WTC11 (cell line): ENCODE measurements around the gene ZNF423. TPM values are rescaled to one million over a fixed set of nuclear protein-coding genes. Genes with fewer than 3 reads are reported as not detected.

Experiments used
- ATAC-seq: fragments of 200-7000 bp; cut with Tn5 transposase; 2 replicates; pipeline ENCODE4 v1.10.0; 2021; ENCODE audit warnings: mild to moderate bottlenecking, moderate library complexity
- CTCF ChIA-PET: fragments of 300-600 bp; sonication (Branson Sonifier 250); formaldehyde crosslinking; loops from one replicate; lab custom pipeline; 2021; ENCODE audit warnings: antibody characterized with exemption; lab: Charles Lee
- POLR2A ChIA-PET: fragments of 350-600 bp; sonication (Branson Sonifier 250); formaldehyde crosslinking; loops from one replicate; lab custom pipeline; 2021; ENCODE audit warnings: antibody characterized with exemption; lab: Charles Lee
- DNase-seq: peaks from one replicate; pipeline ENCODE4 v3.0.0; 2021; ENCODE audit warnings: low spot score
- H3K27ac Mint-ChIP-seq: 2 replicates; pipeline ENCODE4 v1.8.0; 2021; ENCODE audit warnings: mixed read lengths
- H3K27me3 Mint-ChIP-seq: 2 replicates; pipeline ENCODE4 v1.8.0; 2021; ENCODE audit warnings: low read depth, mild to moderate bottlenecking, moderate library complexity, mixed read lengths
- H3K36me3 Mint-ChIP-seq: 2 replicates; pipeline ENCODE4 v1.8.0; 2021; ENCODE audit warnings: mixed read lengths
- H3K4me1 Mint-ChIP-seq: 2 replicates; pipeline ENCODE4 v1.8.0; 2022; ENCODE audit warnings: mixed read lengths
- H3K4me3 Mint-ChIP-seq: 2 replicates; pipeline ENCODE4 v1.8.0; 2021; ENCODE audit warnings: mild to moderate bottlenecking, moderate library complexity, mixed read lengths
- H3K9me3 Mint-ChIP-seq: 2 replicates; pipeline ENCODE4 v1.8.0; 2021; ENCODE audit warnings: mixed read lengths
- ATF6 ChIP-seq: sonication (generic); formaldehyde crosslinking; IDR thresholded peaks from 2 replicates; pipeline ENCODE4 v1.8.1; 2023; ENCODE audit warnings: mild to moderate bottlenecking, missing genetic modification reagents
- E2F1 ChIP-seq: sonication (generic); formaldehyde crosslinking; IDR thresholded peaks from 2 replicates; pipeline ENCODE4 v1.8.0; 2022; ENCODE audit warnings: mild to moderate bottlenecking, missing genetic modification reagents
- EMX1 ChIP-seq: fragments of 250-450 bp; sonication (Bioruptor Pico); IDR thresholded peaks from 2 replicates; pipeline ENCODE4 v1.8.0; 2021; ENCODE audit warnings: mild to moderate bottlenecking
- FOXK1 ChIP-seq: sonication (generic); formaldehyde crosslinking; IDR thresholded peaks from 2 replicates; pipeline ENCODE4 v1.8.0; 2022; ENCODE audit warnings: mild to moderate bottlenecking, moderate library complexity, missing genetic modification reagents
- GABPB1 ChIP-seq: sonication (generic); formaldehyde crosslinking; IDR thresholded peaks from 2 replicates; pipeline ENCODE4 v1.8.1; 2023; ENCODE audit warnings: mild to moderate bottlenecking, missing genetic modification reagents
- HMGA2 ChIP-seq: fragments of 250-450 bp; sonication (Bioruptor Pico); IDR thresholded peaks from 2 replicates; pipeline ENCODE4 v1.4.0; 2021; ENCODE audit warnings: mild to moderate bottlenecking, moderate library complexity
- HMGXB4 ChIP-seq: sonication (generic); formaldehyde crosslinking; IDR thresholded peaks from 2 replicates; pipeline ENCODE4 v1.8.1; 2023; ENCODE audit warnings: mild to moderate bottlenecking, moderate library complexity, missing genetic modification reagents
- JAZF1 ChIP-seq: fragments of 250-450 bp; sonication (Bioruptor Pico); IDR thresholded peaks from 2 replicates; pipeline ENCODE4 v1.9.0; 2021; ENCODE audit warnings: moderate library complexity, mild to moderate bottlenecking, inconsistent platforms
- JUN ChIP-seq: sonication (generic); formaldehyde crosslinking; IDR thresholded peaks from 2 replicates; pipeline ENCODE4 v1.8.0; 2023; ENCODE audit warnings: mild to moderate bottlenecking, missing genetic modification reagents
- KAT7 ChIP-seq: sonication (generic); formaldehyde crosslinking; IDR thresholded peaks from 2 replicates; pipeline ENCODE4 v1.8.1; 2023; ENCODE audit warnings: missing genetic modification reagents, mild to moderate bottlenecking, borderline replicate concordance
- NR2C2 ChIP-seq: sonication (generic); formaldehyde crosslinking; IDR thresholded peaks from 2 replicates; pipeline ENCODE4 v1.8.0; 2022; ENCODE audit warnings: mild to moderate bottlenecking, missing genetic modification reagents
- OVOL2 ChIP-seq: fragments of 250-450 bp; sonication (Bioruptor Pico); IDR thresholded peaks from 2 replicates; pipeline ENCODE4 v1.9.0; 2021; ENCODE audit warnings: mild to moderate bottlenecking, borderline replicate concordance
- RORB ChIP-seq: fragments of 250-450 bp; sonication (Bioruptor Pico); IDR thresholded peaks from 2 replicates; pipeline ENCODE4 v1.9.0; 2021; ENCODE audit warnings: mild to moderate bottlenecking
- SMAD3 ChIP-seq: sonication (generic); formaldehyde crosslinking; IDR thresholded peaks from 2 replicates; pipeline ENCODE4 v1.8.0; 2022; ENCODE audit warnings: missing genetic modification reagents, mild to moderate bottlenecking, borderline replicate concordance
- ZBTB43 ChIP-seq: sonication (generic); formaldehyde crosslinking; IDR thresholded peaks from 2 replicates; pipeline ENCODE4 v1.8.1; 2023; ENCODE audit warnings: mild to moderate bottlenecking, missing genetic modification reagents
- ZNF138 ChIP-seq: sonication (generic); formaldehyde crosslinking; conservative IDR thresholded peaks from 2 replicates; pipeline ENCODE4 v1.8.1; 2022; ENCODE audit warnings: mild to moderate bottlenecking, moderate library complexity, missing genetic modification reagents
- ZNF416 ChIP-seq: fragments of 250-450 bp; sonication (Bioruptor Pico); IDR thresholded peaks from 2 replicates; pipeline ENCODE4 v1.9.0; 2021; ENCODE audit warnings: mild to moderate bottlenecking, inconsistent platforms
- total RNA-seq: library from RNA; stranded (reverse); gene quantifications from 3 replicates; pipeline ENCODE4 v1.2.3, GENCODE V29; 2021

ZNF423 gene
- total RNA-seq, 1 experiment from 2014 or later: 38.8 TPM

GRCh38 chr16:49625311-49626065, 230.4 kb downstream of the ZNF423 start (continued):
- no peak for TF ChIP-seq HMGXB4 (CRISPR knock-in tag)
- TF ChIP-seq KAT7 (CRISPR knock-in tag): no peak
- TF ChIP-seq JAZF1: no peak
- TF ChIP-seq ZNF416 (CRISPR knock-in tag): no peak

- TF ChIP-seq EMX1 (CRISPR knock-in tag) (no peak), NR2C2 (no peak), OVOL2 (CRISPR knock-in tag) (no peak)
- ChIA-PET POLR2A (no interaction called here), CTCF (no interaction called here)
- Mint-ChIP-seq H3K27me3 (no peaks in the 10 kb centered on the region), H3K9me3 (no peaks in the 10 kb centered on the region), H3K36me3 (peaks cover 5% of the 10 kb centered on the region; the same call in 1 of the 2 replicates), H3K4me1 (peaks cover 15% of the 10 kb centered on the region), H3K27ac (no peak overlapping the region), H3K4me3 (no peak overlapping the region)
- no peak for ATAC-seq
- no peak for DNase-seq
Measured at GRCh38 chr16:49623501-49624266, 232.2 kb downstream of the ZNF423 start.

GRCh38 chr16:49622421-49623402, 233.2 kb downstream of the ZNF423 start:
- Mint-ChIP-seq H3K27ac (no peak overlapping the region), H3K4me1 (peaks cover 15% of the 10 kb centered on the region), H3K27me3 (no peaks in the 10 kb centered on the region), H3K4me3 (no peak overlapping the region), H3K9me3 (no peaks in the 10 kb centered on the region), H3K36me3 (peaks cover 5% of the 10 kb centered on the region; the same call in 1 of the 2 replicates)
- TF ChIP-seq GABPB1: no peak
- TF ChIP-seq RORB (CRISPR knock-in tag): no peak
- no peak for TF ChIP-seq EMX1 (CRISPR knock-in tag)
- no peak for TF ChIP-seq FOXK1 (CRISPR knock-in tag)
- no peak for TF ChIP-seq ZBTB43 (CRISPR knock-in tag)
- TF ChIP-seq JUN (CRISPR knock-in tag): no peak
- ChIA-PET POLR2A (no interaction called here), CTCF (no interaction called here)
- ATAC-seq: no peak
- no peak for DNase-seq

GRCh38 chr16:49622084-49622390, 233.9 kb downstream of the ZNF423 start:
- Mint-ChIP-seq H3K9me3 (no peaks in the 10 kb centered on the region), H3K4me3 (no peak overlapping the region), H3K27ac (0 out of 2 replicates have a peak overlapping the region, but pooled peaks have one; percentile 66), H3K36me3 (peaks cover 5% of the 10 kb centered on the region; the same call in 1 of the 2 replicates), H3K4me1 (peaks cover 15% of the 10 kb centered on the region), H3K27me3 (no peaks in the 10 kb centered on the region)
- ChIA-PET POLR2A (no interaction called here), CTCF (no interaction called here)
- TF ChIP-seq JUN (CRISPR knock-in tag) (no peak), E2F1 (CRISPR knock-in tag) (no peak), HMGXB4 (CRISPR knock-in tag) (no peak), SMAD3 (CRISPR knock-in tag) (no peak), ATF6 (no peak), RORB (CRISPR knock-in tag) (no peak), HMGA2 (no peak), ZNF138 (CRISPR knock-in tag) (no peak)
- ATAC-seq (no peak), DNase-seq (no peak)
